ENCODE measurements around the gene CES2.

- no peak for TF ChIP-seq CTCF (IDR thresholded peaks at IDR 0.05; ENCODE audit: low read length)
- no peak for TF ChIP-seq EZH2 (IDR thresholded peaks at IDR 0.05; ENCODE audit: borderline replicate concordance, low read length)
Observed at GRCh38 chr16:66904428-66904845, 30.9 kb upstream of the CES2 start.
